B cell (primary cell): ENCODE results near the gene NPAS1.

Source experiments
- CTCF ChIP-seq: fragments of 200-600 bp; IDR thresholded peaks from one replicate; pipeline ENCODE4 v1.8.0; 2022; ENCODE audit warnings: antibody characterized with exemption, mild to moderate bottlenecking
- EZH2 ChIP-seq: IDR thresholded peaks from 2 replicates; pipeline ENCODE4 v1.6.1; 2012; ENCODE audit warnings: borderline replicate concordance, low read depth, mild to moderate bottlenecking, moderate library complexity, low read length; ENCODE audit not compliant: insufficient read depth, poor library complexity, severe bottlenecking

GRCh38 chr19:47049307-47049700 is 29.7 kb downstream of the NPAS1 start:
- TF ChIP-seq CTCF, result no peak
- no peak for TF ChIP-seq EZH2
